IPS DF 19.7 (cell line): ENCODE results near the gene EPB41L1.
"Not testable (repeated sequence)": the region's sequence is repeated elsewhere in the genome, so short reads cannot be mapped to it uniquely, and the experiment has no call there.

Experiments used
- DNase-seq: peaks from one replicate; pipeline ENCODE4 v3.0.0-alpha.2; 2013; ENCODE audit warnings: low read depth, low spot score

Gene EPB41L1

DNA sequence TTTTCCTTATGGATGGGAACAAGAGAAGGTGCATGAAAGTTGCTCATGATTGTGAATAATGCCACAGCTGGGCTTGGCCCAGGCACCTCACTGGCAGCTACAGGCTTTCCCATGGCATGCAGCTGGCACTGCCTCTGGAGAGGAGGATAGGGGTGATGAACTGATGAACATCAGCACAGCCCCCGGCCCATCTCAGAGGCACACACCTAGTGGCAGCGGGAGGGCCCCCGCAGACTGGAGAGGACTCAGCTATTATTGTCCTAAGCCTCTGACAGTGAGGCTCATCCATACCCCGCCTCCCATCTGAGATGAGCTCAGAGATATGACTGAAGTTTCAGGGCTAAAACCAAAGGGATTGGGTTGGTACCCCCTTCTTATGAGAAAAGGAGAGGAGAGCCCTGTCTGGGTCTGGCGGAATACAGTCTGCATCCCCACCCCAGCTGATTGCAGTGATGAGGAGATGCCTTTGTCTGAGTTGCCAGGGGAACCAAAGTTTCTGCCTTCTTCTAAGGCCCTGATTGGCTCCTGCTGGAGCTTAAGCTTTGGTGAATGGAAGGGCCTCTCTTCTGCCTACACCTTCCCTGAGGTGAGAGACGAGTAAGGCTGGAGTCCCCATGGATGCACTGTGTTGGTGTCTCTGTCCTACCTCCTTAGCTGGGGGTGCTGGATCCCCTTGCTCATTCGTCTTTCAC, 27.6 kb upstream of the EPB41L1 start:
- DNase-seq, result no peak

DNA sequence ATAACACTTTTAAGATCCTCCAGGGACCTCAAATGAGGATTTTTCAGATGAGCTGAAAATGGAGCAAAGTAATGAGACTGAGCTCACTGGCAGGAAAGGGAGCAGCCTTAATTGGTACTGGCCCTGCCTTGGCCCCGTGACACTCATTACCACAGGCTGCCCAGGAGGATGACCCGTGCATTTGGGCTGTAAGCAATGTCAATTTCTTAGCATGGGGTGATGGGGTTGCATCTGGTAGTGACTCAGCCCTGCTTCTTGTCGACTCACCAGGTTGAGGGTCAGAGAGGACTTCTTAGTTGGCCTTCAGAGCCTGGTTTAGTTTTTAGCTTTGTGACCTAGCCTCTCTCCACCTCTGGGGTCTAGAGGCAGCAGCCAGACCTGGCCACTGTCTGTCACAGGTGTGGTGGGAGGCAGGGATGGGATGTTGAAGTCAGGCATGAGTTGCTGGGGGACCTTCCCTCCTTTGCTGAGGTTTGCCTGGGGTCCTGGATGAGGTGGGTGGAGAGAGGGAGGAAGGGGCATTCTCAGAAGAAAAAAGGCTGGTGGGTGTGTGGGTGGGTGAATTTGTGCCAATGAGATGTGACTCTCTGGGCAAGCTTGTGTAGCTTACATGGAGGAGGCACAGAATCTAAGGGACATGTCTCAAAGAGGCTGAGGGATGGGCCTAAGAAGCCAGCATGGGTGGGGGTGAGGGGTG, 25.9 kb upstream of the EPB41L1 start:
- no peak for DNase-seq

DNA sequence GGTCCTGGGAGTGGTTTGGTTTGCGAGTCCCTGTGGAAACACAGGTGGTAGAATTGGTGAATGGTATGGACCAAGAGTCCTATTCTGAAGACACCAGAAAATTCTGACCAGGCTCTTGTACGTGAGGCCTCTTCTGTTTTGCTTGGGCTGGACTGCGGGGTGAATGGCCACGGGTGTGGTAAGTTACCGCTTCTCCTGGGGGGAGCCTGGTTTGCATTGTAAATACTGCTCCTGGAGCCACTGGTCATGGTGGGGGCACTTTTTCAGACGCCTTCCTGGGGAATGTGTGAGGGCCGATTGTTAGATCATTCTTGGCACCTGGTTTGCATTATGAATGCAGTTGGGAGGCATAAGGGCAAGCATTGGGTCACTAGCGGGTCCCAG, 25.4 kb upstream of the EPB41L1 start:
- no peak for DNase-seq

DNA sequence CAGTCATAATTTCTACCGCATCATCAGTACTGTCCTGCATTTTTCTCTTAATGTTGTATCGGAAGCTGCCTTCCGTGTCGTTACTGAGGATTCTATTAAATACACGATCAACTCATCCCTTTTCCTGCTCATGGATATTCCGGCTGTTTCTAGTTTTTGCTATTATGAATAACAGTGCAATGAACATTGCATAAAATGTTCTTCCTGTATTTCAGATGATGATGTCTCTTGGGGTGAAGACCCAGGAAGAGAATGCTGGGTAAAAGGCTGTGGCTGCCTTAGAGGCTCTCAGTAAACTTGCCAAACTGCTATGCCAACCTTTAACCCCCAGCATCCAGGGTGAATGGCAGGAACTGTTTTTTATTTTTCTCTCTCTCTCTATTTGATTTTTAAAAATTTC, 24.1 kb upstream of the EPB41L1 start:
- no peak for DNase-seq

DNA sequence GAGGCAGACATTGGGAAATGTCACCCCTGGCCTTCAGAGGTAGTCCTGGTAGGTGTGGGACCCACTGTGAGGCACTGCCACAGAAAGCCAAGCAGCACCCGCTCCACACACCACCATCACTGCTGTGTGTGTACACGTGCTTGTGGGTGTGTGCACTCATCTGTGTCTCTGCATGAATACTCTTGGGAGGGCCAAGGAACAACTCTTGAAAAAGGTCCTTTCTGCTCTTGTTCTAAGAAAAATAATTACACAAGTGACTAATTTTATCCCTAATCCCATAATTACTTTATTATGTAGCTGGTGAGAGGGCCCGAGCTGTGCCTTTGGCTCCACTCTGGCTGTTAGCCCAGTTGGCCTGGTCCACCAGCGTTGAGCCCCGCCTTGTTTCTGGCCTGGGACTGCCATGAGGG, 21.7 kb upstream of the EPB41L1 start:
- no peak for DNase-seq

DNA sequence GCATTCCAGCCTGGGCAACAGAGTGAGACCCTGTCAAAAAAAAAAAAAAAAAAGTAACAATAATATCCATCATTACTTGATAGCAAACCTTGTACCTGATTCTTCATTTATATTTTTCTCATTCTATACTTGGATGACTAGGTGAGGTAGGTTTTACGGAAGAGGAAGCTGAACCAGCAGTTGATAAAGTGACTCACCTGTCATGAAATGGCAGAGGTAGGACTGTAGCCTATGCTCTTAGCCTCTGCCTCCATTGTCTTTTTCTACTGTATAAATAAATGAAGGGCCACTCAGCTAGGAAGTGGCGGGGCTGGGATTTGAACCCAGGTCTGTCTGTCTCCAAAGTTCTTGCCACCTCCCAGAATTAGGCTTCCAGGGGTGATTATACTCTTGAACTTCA, 20.7 kb upstream of the EPB41L1 start:
- no peak for DNase-seq

DNA sequence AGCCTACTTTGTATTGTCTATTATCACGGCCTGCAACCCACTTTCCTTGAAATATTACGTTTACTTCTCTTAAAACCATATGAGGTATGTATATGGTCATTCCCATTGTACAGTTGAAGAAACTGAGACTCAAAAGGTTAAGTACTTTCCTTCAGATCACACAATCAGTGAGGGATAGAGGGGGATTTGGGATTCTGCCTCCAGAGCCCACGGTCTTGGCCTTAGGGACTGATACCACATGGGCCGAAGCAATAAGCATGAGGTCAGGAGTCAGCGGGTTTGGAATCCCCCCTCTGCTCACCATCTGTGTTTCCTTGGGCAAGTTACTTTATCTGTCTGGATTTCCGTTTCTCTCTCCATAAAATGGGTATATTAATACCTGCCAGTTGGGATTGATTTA, 19.4 kb upstream of the EPB41L1 start:
- no peak for DNase-seq

DNA sequence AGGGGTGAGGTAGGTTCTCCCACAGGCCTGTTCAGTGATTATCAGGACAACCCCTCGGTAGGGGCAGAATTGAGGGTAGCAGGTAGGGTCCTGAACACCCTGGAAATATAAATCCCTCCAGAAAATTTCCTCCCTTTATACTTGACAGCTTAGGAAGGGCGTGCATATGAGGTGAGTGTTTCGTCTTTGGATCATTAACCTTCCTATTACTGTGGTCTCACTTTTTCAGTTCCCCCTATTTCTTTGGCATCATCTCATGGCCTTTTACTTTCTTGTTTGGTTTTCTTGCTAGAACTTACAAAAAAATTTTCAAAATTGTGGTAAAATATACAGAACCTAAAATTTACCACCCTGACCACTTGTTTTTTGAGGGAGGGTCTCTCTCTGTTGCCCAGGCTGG, 18.7 kb upstream of the EPB41L1 start:
- DNase-seq, result no peak

DNA sequence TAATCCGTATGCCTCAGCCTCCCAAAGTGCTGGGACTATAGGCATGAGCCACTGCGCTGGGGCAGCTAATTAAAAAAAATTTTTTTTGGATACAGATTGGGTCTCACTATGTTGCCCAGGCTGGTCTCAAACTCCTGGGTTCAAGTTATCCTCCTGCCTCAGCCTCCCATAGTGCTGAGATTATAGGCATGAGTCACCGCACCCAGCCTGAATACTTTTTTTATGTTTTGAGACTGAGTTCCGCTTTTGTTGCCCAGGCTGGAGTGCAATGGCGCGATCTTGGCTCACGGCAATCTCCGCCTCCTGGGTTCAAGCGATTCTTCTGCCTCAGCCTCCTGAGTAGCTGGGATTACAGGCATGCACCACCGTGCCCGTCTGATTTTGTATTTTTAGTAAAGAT, 17.2 kb upstream of the EPB41L1 start:
- DNase-seq, result not testable (repeated sequence)

DNA sequence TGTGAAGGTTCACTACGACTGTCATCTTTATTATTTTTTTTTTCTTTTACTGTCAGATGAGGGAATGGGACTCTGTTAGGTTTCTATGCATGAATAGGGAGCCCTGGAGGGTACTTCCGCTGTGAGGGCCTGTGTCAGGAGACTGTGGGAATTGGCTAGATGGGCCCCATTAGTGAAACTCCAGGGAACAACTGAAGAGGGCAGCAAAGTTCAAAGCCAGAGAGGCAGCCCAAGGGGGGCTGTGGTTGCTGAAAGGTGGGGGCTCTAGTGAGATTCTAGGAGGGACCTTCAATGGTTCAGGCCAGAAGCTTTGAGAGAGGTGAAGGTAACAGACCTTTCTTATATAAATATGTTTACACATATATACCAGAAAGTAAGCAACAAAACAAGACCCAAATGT, 13.2 kb upstream of the EPB41L1 start:
- no peak for DNase-seq

DNA sequence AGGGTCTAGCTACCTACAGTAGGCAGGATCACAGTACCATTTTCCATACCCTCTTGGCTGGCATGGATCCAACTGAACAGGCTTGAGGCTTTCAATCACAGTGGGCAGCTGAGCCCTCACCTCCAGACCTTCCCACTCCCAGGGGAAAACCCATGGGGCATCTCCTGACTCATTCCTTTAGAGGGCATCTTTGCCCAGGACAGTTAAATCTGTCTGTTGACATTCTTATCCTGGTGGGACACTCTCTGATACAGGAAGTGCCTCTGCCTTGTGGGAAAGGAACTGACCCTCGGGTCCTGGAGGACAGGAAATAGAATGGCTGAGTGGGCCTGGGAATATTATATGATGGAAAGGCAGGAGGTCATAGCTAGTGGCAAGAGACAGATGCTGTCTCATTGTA, 10.2 kb upstream of the EPB41L1 start:
- DNase-seq, result no peak

DNA sequence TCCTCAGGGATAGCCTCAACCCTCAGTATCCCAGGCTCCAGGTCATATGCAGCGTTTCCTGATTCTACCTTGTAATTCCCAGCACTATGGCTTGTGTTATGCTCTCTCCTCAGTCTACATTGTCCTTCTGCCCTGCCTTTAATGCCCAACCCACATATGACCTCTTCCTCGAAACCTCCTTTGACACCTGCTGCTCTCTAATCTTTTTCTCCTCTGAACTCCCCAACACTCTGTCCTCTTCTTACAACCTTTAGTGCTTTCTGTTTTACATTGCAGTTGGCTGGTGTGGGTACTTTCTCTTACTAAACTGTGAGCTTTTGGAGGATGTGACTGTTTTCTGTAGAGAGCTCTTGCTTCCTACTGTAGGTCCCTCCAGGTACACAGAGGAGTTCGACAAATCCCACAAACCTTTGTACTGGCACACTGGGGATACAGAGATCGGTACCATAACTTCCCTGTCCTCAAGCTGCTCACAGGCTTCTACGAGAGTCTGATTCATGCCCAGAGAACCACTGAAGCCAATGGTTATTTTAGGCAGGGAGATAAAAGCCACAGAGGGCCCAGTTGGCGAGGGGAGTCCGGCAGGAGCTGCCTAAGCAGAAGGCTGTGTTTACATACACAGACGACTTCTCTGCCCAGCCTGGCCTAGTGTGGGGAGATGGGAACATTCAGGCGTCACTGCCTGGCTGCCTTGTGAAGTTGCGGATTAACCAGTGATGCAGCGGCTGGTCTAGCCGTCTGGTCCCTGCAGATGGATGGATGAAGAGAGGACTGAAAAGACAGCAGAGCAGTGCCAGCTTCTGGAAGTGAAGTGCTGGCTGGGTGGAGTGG, 8.4 kb upstream of the EPB41L1 start:
- DNase-seq, result no peak

DNA sequence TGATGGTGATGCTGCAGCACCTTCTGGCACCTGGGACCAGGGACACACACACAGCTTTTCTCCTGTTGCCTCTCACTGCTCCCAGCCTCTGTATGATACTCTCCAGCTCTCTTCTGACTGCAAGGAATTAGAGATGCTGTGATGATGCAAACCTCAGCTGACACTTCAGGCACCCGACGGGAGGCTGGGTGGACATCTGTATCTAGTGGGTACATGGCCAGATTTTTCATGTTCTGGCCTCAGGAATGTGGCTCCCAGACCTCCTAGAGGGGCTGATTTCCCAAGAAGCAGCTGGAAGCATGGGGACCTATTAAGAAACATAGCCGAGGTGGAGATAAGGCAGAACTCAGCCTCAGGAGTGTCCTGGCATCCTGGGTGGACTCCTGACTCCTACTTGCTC, 6.8 kb upstream of the EPB41L1 start:
- DNase-seq, result no peak

DNA sequence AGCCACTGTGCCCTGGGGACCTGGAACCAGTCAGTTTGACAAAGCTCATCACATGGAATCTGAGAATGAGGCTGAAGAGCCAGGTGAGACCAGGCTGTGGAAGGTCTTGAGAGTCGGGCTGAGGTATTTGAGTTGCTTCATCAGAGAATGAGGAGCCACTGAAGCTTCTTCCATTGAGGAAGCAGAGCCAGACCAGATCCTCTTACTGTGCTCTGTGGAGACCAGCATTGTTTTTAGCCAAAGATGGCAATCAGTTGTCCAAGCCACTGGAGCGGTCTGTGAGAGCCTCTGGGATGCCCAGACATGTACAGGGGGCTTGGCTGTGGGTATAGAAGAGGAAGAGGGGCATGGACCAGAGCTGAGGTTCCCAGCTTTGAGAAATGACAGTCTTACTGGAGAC, 6.1 kb upstream of the EPB41L1 start:
- no peak for DNase-seq

DNA sequence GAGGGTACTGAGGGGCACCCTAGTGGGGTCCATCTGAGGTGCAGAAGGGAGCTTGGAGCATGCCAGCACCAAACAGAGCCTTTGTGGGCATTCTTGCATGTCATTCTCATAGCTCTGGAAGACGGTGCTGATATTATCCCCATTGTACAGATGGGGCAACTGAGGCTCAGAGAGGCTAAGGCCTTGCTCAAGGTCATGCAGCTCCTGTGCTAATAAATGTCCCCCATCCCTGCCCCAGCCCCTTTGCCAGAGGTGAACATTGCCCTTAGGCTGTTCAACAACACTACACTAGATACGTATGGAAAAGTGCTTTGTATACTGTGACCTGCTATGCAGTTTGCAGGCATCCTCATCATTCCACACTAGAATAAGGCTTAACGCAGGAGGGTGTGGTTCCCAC, 5.5 kb upstream of the EPB41L1 start:
- DNase-seq, result no peak

DNA sequence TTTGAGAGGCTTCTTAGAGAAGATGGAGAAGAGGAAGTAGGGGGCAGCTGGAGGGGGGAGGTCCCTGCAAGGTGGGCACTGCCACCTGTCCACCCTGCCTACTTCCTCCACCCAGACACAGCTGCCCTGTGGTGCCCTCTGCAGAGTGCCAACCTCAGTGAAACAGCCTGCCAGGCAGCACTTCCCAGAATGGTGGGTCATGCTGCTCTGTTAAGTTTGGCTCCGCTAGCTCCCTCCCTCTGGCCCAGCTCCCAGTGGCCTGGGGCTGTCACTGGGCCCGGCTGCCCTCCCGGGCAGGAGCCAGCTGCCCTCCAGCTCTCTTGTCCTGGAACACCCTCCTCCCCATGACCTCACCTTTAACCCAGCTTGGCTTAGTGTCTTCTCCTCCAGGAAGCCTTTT, 5.1 kb upstream of the EPB41L1 start:
- no peak for DNase-seq

DNA sequence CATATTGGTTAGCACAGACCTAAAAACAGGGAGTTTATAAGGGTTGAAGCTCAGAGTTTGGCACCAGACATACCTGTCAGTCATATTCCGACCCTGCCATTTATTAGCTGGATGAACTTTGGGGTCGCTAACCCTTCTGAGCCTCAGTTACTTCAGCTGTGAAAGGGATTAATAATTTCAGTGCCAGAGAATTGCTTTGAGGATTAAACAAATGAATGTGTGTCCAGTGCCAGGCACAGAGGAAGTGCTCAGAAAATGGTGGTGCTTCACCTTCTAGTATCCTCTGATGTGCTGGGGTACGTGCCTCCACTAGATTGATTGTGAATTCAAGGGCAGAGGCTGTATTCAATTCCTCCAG, 4.1 kb upstream of the EPB41L1 start:
- no peak for DNase-seq

DNA sequence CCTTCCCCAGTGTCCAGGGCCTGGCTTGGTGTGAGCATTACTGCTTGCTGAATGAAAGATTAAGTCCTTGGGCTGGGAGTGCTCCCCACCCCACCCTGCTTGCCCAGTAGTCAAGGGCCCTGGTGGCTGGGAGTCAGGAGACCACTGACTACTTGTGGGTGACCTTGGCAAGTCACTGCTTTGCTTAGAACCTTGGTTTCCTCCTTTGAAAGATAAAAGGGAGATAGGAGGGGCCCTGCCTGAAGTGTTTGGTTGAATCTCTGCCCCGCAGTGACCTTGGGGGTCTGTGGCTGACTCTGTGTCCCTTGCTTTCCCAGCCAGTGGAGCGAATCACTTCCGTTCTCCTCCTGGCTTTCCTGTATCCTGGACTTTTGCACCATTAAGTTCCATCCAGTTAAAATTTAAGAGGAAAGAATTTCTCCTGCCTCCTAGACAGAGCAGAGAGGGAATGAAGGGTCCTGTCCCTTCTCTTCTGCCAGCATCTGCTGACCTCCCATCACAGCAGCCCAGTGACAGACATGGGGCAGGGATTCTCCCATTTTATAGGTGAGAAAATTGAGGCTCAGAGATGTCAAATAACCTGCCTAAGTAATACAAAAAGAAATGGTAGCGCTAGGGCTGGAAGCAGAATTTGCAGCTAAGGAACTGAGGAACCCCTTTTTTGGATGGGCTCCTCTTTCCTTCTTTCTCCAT, 3.5 kb upstream of the EPB41L1 start:
- no peak for DNase-seq

DNA sequence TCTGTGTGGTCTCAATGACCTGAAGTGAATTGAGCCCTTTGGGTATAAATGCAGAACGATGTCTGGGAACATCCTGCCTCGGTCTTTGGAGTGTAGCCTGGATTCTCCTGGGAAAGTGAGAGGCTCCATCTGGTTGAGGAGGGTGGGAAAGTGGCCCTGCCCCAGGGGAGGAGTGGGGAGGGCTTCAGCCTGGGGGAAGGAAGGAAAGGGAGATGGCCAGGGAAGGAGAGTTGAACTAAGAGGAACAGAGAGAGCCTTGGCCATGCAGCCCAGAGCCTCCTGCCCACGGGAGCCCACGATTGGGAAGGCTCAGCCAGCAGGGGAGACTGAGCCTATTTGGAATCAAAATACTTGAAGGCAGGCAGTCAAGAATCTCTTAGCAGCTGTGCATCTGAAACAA, 2.3 kb upstream of the EPB41L1 start:
- no peak for DNase-seq

DNA sequence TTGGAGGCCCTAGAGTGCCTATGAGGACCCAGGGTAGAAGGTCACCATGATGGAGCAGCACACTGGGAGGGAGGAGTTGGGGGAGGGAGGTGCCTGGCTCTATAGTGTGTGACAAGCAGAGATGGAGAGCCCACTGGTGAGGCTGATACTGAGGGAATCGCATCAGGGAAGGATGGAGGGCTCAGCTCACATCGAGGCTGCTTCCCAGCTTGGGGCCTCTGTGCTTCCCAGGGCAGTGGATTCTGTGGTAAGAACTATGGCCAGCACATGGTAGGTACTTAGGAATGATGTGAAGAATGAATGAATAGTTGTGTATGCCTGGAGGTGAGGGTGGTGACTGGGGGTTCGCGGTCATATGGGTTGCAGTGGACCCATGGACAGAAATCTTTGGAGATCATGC, 1.3 kb upstream of the EPB41L1 start:
- no peak for DNase-seq

DNA sequence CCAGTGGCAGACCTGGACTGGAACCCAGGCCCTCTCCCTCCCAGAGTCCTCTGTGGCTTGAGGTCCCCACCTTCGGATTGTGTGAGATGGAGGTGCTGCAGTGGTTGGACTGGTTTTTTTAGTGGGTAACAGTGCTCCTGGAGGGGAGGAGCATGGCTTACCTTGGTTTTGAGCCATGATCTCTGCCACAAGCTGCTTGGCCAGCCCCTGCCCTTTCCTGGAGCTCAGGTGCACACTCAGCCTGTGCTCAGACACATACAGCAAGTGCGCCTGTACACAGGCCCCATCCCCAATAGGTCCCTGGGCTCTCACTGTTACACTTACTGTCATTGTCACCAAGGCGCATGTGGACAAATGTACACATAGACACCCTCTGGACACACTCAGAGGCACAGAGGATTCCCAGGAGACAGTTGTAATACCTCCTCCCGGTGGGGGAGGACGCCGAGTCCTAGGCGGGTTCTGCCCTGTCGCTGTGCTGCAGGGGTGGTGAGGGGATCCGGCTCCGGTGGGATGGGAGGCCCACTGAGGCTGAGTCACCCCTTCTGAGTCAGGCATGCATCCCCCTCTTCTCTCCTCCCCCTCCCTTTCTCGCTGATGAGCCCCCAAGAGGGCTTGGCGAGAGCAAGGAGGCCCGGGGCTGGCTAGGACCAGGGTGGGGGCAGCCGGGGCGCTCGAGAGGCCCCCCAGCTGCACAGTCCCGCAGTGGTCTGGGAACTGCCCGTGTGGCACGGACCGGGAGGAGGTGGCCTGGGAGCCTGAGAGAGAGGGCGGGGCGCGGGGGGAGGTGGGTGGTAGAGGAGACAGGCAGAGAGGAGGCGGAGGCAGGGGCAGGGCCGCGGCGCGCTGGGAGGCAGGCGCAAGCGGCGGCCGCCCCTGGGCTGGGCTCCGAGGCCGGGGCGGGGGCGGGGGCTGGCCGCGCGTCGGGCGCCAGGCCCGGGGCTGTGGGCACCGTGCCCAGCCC, 522 bp upstream of the EPB41L1 start:
- DNase-seq, result no peak
